GM19035 (cell line): Measurements from ENCODE around the gene ARHGEF37.
"Not testable (repeated sequence)": the region's sequence is repeated elsewhere in the genome, so short reads cannot be mapped to it uniquely, and the experiment has no call there.

ENCODE experiments used
- ATAC-seq: cut with Tn5 transposase; IDR thresholded peaks from one replicate; pipeline ENCODE4 v1.9.1; 2021; ENCODE audit not compliant: unreplicated experiment

ARHGEF37 gene

DNA sequence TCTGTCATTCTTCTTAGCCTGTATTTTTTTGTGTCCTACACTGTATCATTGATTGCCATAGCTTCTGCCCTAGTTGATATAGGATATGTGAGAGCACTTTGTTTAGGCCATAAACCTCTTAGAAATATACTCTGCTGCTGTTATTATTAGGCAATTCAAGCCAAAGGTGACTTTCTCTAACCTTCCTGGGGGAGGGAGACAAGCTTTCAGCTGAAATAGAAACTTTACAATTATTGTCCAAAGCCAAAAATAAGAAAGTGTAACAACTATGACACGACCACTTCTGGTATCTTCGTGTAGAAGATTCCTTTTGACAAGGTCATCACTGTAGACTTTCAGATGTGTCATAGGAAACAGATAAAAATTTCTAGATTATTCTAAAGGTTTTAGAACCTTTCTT, 17.8 kb upstream of the ARHGEF37 start:
- ATAC-seq = no peak

DNA sequence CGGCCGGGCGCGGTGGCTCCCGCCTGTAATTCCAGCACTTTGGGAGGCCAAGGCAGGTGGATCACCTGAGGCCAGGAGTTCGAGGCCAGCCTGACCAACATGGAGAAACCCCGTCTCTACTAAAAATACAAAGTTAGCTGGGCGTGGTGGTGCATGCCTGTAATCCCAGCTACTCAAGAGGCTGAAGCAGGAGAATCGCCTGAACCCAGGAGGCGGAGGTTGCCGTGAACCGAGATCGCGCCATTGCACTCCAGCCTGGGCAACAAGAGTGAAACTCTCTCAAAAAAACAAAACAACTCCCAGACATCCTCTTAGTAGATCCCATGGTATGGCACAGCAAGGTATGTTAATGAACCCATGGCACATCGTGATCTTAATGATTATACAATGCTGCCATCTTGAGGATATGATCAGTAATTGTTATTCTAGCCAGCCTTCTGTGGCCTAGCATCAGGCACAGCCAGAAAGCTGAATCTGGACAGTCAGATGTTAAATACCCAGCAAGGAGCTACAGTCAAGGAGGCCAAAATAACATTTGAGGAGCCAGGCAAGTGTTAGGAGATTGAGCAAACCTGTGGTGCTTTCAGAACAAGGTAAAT, 16.7 kb upstream of the ARHGEF37 start:
- peak; percentile 98 for ATAC-seq

DNA sequence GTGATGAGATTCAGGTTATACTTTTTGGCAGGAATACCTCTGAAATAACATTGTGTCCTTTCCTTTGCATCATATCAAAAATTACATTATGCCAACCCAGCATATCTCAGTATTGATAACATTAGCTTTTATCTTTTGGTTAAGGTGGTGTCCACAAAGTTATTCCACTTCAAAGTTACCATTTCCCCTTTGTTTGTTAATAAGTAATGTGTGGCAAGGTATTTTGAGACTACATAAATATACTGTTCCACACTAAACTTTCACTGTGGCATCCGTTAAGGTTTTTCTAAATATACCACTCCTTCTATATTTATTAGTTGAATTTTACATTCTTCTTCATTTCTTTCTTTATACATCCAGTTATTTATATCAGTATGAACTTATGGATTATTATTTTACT, 14.1 kb upstream of the ARHGEF37 start:
- ATAC-seq = no peak

DNA sequence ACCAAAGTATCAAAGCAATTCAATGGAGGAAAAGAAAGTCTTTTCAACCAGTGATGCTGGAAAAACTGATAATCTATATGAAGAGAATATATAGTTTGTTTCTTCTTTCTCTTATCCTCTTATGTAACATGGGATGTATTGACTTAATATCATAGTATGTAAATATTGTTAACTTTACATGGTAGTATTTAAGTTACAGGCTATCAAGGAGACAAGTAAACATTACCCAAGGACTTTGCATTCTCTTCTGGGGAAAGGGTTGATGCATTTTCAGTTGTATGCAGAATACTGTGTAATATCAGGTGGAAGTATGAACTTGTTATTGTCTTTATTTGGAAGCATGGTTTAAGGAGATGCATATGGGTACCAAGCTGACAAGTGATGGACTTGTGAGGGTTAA, 9.1 kb upstream of the ARHGEF37 start:
- no peak for ATAC-seq

DNA sequence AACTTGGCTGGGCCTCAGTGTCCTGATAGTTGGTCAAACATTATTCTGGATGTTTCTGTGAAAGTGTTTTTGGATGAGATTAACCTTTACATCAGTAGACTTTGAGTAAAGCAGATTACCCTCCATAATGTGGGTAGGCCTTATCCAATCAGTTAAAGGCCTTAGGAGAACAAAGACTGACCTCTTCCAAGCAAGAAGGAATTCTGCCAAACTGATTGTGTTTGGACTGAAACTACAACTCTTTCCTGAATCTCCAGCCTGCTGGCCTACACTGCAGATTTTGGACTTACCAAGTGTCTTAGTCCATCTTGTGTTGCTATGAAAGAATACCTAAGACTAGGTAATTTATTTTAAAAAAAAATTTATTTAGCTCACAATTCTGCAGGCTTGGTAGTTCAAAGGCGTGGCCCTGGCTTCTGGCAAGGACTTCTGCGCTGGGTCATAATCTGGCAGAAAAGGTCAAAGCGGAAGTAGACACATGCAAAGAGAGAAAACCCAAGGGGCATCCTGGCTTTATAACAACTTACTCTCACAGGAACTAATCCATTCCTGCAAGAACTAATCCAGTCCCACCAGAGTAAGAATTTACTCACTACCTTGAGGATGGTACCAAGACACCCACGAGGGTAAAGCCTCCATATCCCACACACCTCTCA, 8.6 kb upstream of the ARHGEF37 start:
- ATAC-seq = no peak

DNA sequence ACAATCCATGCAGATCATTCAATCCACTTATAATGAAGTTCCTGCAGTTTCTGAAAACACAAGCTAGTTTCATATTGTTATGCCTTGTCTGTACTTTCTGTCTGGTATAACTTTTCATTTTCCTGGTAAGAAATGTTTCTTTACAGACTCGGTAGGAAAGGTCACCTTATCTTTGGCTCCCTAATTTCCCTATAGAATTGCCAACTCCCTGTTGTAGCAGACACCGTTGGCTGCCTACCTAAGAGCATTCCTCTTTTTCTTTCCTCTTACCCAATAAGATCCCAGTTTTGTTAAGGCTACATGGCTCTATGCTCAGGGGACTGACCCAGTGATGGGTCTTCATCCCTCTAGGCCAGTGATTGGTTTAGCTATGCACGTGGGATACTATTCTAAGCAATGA, 6.2 kb upstream of the ARHGEF37 start:
- ATAC-seq = no peak

DNA sequence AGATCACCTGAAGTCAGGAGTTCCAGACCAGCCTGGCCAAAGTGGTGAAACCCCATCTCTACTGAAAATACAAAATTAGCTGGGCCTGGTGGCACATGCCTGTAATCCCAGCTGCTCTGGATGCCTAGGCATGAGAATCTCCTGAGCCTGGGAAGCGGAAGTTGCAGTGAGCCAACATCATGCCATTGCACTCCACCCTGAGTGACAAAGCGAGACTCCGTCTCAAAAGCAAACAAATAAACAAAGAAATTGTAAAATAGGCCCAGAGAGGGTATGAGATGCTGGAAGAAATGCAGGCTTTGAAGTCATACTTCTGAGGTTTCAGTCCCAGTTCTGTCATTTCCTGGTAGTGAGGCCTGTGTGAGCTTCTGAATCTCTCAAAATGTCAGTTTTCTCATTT, 5.3 kb upstream of the ARHGEF37 start:
- no peak for ATAC-seq

DNA sequence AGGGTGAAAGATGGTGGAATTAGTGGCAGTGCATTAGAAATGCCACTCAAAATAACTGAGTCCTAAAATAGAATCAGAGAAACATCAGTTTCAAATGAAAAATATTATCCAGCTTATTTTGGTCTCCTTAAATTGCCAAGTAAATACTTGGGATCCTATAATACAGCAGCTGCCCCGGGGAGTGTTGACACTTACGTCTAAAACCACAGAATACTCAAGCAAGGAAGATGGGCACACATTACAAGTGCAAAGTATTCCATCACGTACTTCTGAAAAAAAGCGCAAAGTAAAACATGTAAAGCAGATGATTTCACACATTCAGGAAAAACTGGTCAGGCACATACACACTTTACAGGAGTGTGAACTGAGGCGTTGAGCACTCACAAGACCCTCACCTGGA, 2.4 kb upstream of the ARHGEF37 start:
- ATAC-seq = no peak

DNA sequence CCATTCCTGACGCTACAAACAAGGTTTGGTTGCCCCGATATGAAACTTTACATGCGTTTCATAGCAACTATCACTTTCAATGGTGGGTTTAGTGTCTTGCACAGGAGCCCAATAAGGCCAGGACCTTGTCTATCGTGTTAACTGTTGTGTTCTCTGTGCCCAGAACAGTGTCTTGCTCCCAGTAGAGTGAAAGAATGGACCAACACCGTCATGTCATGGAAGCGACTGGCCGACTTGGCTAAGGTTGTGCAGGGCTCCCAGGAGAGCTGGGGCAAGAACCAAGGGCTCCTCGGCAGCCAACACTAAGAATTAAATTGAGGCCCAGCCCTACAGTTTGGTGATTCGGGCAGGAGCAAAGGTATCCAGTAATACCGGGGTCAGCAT, 498 bp upstream of the ARHGEF37 start:
- no peak for ATAC-seq

DNA sequence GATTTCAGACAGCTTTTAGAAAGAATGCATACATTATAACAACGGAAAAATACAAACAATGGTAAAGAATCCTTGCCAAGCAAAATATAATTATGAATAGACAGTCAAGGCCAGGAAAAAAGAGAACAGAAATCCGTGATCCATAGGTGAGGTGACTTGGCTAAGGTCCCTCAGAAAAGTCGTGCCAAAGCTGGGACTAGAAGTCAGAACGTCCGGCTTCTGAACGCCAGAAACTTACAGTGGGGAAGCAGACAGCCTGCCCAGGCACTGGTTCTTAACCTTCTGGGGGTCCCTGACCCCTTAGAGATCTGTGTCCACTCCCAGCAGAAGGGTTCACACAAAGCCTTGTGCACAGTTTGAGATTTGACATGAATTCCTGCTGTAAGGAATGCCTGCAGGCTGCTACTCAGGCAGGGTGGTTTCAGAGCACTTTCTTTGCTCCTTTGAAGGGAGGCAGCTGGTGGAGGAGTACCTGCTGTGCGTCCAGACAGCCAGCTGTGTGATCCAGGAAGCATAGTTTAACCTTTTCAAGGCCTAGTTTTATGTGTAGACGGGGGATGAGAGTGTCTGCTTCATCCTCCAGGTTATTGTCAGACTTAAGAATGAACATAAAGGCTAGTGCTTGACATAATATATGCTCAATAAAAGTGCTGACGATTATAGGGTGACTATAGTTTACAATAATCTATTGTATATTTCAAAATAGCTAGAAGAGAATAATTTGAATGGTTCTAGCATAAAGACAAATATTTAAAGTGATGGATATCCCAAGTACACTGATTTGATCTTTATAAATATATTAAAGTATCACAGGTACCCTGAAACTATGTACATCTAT, 852 bp downstream of the ARHGEF37 start:
- no peak for ATAC-seq

DNA sequence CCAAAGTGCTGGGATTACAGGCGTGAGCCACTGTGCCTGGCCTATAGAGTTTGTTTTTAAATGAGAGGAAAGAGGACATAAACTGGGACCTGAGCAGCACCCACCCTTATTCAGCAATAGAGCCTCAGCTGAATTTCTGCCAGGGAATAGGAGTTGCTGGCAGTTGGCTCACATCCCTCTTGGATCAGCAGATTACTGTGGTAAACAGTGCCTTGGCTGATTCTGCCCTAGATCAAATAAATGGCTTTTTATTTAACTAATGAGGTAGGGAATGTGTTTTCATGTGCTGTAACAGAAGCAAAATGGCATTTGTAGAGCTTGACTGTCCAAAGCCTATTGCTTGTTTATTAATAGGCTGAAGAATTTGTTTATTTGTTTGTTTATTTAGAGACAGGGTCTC, 2.1 kb downstream of the ARHGEF37 start:
- no peak for ATAC-seq

DNA sequence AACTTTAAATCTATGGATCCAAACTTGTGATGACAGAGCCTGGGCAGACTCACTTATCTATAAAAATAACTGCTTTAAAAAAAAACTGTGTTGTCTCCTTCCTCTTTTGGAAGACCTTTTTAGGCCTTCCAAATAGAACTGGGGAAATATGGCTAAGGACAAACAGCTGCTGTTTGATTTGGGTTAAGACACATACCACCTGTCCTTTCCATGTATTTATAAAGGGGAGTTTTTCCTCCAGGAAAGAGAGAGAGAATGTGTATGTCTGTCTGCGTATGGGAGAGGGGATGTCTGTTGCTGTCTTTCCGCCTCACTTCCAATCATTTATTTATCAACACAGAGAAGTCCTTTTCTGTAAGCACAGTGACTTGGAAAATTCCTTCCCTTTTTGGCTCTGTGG, 2.8 kb downstream of the ARHGEF37 start:
- ATAC-seq = no peak

DNA sequence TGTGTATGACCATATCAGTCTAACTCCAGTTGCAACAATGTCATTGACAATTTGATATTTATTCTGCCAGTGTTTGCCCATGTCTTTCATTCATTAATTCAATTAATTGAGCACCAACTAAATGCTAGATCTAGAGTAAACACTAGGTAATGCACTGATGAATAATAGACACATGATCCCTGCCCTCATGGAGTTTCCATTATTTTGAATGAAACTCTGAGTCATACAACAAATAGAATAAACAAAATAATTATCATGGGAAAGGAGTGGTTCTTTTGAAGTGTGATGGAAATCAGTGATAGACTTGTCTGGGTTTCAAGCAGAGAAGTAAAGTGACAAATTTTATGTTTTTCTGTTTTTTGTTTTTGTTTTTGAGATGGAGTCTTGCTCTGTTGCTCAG, 4.6 kb downstream of the ARHGEF37 start:
- ATAC-seq = no peak

DNA sequence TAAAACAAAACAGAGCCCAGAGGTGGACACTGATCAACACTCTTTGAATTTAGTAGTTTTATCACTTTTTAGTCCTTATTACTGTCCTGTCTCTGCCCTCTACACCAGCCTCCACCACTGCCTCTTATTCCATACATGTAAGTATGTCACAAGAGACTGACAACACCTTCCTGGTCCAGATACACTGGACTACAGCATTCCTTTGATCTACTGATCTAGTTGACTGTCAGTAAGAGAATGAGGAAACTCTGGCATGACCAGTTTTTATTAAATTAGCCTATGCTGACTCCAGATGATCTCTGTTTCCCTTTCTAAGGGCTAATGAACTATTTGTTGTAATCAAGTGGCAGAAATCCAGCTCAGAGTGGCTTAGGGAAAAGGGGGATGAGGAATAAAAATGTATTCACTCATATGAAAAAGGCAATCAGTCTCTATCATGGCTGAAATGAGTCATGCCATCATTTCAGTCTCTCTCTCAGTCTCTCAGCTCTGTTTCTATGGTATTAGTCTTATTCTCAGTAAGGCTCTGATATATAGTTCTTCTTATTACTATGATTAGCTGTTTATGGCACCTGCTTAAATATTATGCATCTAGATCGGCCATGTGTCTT, 5.5 kb downstream of the ARHGEF37 start:
- no peak for ATAC-seq

DNA sequence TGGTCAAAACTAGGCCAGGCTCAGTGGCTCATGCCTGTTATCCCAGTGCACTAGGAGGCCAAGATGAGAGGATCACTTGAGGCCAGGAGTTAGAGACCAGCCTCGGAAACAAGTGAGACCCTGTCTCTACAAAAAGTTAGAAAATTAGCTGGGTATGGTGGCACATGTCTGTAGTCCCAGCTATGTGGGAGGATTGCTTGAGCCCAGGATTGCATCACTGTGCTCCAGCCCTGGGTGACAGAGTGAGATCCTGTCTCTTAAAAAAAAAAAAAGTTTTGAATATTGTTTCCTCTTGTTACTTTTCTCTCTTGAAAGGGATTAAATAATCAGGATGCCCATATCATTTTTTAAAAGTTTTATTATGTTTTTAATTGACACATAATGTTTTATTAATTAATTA, 7.6 kb downstream of the ARHGEF37 start:
- ATAC-seq = no peak

DNA sequence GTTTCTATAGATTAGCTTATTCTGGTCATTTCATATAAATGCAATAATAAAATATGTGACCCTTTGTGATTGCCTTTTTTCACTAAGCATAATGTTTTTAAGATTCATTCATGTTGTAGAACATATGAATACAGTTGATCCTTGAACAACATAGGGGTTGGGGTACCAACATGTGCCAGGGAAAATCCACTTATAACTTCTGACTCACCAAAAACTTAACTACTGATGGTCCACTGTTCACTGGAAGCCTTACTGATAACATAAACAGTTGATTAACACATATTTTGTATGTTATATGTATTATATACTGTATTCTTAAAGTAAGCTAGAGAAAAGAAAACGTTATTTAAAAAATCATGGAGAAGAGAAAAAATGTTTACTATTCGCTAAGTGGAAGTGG, 12.1 kb downstream of the ARHGEF37 start:
- ATAC-seq = no peak

DNA sequence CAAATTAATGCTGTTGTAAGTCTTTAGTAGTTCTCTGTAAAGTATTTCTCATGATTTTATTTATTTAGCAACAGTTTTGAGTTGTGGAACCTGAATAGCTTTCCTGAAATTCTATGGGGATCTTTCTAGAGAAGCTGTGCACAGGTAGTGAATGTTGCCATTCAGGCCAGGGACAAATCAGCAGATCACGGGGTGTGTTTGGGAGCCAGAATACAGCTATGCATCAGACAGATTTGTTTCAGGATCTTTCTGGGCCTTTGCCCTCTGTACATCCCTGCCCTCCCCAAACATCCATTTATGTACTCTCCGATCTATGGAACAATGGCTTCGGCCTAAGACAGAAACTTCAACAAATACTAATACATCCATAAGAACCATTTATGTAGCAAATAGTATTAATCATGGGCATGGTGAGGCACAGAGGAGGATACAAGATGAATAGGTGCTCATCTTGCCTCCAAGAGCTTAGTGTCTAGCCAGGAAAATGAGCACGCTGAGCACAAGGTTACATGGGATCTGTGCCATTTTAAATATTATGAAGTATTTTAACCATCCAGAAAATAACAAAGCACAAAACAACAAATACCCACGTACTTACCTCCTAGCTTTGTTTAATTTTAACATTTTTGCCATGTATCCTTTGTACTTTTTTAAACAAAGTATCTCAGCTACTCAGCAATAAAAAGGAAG, 13.1 kb downstream of the ARHGEF37 start:
- ATAC-seq = no peak

DNA sequence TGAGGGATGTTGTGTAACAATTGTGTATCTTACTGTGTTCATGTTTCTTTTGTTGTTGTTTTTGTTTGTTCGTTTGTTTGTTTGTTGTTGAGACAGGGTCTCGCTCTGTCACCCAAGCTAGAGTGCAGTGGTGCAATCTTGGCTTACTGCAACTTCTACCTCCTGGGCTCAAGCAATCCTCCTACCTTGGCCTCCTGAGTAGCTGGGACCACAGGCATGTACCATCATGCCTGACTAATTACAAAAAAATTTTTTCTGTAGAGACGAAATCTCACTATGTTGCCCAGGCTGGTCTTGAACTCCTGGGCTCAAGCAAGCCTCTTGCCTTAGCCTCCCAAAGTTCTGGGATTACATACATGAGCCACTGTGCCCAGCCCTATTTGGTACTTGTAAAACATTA, 13.8 kb downstream of the ARHGEF37 start:
- not testable (repeated sequence) for ATAC-seq

DNA sequence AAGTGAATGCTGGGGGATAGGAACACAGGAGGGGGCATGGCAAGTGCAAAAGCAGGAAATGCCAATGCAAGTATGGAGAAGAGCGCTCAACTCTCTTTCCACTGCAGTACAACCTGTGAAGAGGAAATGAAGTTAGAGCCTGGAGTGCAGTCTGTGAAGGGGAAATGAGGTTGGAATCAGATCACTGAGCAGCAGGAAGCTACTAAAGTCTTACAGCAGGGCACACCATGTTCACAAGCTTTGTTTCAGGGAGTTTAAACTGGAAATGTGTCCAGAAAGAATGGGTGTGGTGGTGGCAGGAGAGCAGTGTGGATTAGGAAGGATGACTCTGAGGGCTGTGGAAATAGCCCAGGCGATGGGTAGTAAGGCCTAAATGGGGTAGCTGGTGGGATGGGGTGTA, 15.4 kb downstream of the ARHGEF37 start:
- ATAC-seq = no peak

DNA sequence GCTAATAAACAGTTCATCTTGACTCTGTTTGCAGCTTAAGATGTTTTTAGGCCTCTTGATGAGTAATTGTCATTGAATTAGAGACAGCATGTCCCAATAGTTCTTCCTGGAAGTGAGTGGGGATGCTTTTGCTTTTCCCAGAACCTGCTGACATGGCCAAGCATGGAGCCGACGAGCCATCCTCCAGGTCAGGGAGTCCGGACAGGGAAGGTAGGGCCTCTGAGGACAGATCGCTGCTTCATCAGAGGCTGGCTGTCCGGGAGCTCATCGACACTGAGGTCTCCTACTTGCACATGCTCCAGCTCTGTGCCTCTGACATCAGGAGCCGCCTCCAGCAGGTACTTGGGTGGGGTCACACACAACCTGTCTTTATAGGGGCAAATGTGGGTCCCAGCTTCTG, 16.3 kb downstream of the ARHGEF37 start:
- no peak for ATAC-seq

DNA sequence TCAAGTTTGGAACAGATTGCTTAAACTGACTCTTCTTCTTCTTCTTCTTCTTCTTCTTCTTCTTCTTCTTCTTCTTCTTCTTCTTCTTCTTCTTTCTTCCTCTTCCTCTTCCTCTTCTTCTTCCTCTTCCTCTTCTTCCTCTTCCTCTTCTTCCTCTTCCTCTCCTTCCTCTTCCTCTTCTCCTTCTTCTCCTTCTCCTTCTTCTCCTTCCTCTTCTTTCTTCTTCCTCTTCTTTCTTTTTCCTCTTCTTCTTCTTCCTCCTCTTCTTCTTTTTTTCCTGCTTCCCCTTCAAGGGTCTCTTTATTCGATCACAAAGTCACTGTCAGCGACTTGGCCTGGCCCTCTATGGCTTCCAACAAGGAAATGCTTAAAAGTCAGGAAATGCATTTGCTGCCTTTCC, 16.9 kb downstream of the ARHGEF37 start:
- ATAC-seq = not testable (repeated sequence)
